M059J (cell line): ENCODE measurements around the gene ENTPD1. TPM values are rescaled to one million over a fixed set of nuclear protein-coding genes. Genes with fewer than 3 reads are reported as not detected.

Experiments used
- DNase-seq: peaks from one replicate; pipeline ENCODE4 v3.0.0-alpha.2; 2012; ENCODE audit warnings: low read depth
- total RNA-seq: library from RNA; depleted of rRNA; stranded (reverse); fragments of >200 nt; shearing (Covaris generic); gene quantifications from 2 replicates; pipeline ENCODE4 v1.2.3, GENCODE V29; 2014

ENTPD1 gene
- total RNA-seq, 1 experiment from 2014 or later = 0.02 TPM

DNA sequence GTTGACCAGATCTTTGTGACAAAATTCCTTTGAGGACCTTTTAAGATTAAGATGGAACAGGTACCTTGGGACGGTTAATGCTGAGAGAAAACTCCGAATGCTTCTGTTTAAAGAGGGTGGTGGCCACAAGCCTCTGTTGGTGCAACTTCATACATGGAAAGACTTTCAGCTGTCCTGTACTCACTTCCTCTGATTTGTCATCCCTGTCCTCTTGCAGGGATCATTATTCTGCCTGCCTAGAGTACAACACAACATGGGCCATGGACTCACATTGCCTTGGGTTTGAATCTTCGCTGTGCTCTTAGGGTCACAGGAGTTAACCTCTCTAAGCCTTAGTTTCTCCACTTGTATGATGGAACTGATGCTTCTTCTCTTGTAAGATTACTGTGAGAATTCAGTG is 75.1 kb downstream of the ENTPD1 start:
- DNase-seq = no peak

- DNase-seq = no peak
Observed at GRCh38 chr10:95831515-95831914, 75.6 kb downstream of the ENTPD1 start.

DNA sequence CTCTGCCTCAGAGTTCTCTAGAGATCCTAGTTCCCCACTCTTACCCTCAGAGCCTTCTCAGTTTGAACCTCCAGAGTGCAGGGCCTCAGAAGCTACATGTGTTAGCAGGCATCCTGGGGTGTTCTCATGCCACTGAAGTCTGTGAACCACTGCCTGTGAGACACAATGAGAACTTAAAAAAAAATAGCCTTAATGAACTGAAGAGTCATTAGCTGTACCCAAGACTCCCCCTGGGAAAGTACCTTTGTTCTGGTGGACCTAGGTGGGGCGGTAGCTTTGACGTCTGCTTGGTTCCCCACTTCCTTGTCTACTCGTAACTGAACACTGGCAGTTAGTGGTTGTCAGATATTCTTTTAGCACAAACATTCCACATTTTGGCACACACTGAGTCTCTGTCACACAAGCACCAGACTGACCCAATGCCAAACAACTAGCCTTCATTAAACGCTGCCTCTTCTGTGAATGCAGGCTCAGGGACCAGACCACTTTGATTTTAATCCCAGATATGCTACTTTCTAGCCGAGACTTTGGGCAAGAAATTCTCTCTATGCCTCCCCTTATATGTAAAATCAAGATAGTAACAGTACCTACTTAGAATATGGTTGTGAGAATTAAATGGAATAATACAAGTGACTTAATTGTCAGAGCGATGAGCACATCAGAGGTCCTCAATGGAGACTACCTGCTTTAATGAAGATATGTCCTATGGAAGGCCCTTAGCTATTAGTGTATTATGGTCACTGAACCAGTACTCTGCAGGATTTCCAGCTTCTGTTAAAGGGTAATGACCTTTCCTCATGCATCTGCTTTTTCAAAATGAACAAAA is 76.5 kb downstream of the ENTPD1 start:
- DNase-seq = no peak

DNA sequence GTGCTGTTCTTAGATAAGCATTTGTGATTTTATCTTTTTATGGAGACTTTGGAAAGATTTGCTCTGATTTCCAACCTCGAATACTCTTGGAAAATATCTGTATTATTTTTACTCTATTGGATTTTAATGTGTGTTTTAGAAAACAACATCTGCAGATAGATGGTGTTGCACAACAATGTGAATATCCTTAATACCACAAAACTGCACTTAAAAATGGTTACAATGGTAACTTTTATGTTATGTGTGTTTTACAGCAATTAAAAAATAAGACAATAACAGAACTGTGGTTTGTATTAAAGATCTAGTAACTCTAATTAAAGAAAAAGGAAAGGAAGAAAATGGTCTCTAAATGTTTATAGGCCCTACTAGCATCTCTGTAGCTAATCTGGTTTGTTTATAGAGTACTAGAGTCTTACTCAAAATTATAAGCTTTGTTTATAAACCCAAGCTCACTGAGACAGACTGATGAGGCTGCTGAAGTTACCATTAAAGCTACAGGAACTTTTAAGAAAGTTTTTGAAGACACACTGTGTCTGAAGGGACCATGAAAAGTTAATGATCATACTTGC is 77.2 kb downstream of the ENTPD1 start:
- DNase-seq = no peak

- no peak for DNase-seq
Observed at GRCh38 chr10:95834406-95834805, 78.4 kb downstream of the ENTPD1 start.

DNA sequence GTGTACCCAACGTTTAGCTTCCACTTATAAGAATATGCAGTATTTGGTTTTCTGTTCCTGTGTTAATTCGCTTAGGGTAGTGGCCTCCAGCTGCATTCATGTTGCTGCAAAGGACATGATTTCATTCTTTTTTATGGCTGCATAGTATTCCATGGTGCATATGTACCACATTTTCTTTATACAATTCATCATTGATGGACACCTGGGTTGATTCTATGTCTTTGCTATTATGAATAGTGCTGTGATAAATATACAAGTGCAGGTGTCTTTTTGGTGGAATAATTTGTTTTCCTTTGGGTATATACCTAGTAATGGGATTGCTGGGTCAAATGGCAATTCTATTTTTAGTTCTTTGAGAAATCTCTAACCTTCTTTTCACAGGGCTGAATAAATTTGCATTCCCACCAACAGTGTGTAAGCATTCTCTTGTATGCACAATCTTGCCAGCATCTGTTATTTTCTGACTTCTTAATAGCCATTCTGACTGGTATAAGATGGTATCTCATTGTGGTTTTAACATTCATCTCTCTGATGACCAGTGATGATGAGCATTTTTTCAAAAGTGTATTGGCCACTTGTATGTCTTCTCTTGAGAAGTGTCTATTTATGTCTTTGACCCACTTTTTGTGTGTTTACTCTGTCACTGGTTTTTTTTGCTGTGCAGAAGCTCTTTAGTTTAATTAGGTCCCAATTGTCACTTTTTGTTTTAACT is 79.3 kb downstream of the ENTPD1 start:
- no peak for DNase-seq

DNA sequence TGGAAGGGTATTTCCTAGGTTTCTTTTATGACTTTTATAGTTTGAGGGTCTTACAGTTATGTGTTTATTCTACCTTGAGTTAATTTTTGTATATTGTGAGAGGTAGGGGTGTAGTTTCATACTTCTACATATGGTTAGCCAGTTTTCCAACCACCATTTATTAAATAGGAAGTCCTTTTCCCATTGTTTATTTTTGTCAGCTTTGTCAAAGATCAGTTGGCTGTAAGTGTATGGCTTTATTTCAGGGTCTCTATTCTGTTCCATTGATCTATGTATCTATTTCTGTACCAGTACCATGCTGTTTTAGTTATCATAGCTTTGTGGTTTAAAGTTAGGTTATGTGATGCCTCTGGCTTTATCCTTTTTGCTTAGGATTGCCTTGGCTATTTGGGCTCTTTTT is 79.9 kb downstream of the ENTPD1 start:
- DNase-seq = no peak

GRCh38 chr10:95836610-95837355 is 80.8 kb downstream of the ENTPD1 start:
- no peak for DNase-seq

- DNase-seq = no peak
Observed at GRCh38 chr10:95837356-95837776, 81.4 kb downstream of the ENTPD1 start.

DNA sequence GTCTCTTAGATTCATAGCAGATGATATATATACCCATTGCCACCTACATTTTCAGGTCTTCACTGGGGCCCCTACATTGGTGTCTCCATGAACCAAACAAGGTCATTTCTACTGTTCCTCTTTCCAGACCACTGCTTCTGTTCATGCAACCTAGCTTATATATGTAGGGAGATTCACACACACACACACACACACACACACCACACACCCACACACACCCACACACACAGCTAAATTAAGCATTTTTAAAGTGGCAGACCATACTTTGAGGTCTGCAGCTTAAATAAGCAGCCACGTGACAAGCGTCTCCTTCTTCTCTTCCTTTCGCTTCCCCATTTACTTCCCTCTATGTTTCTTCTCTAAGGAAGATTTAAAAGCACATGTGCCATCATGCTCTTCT is 81.8 kb downstream of the ENTPD1 start:
- no peak for DNase-seq

DNA sequence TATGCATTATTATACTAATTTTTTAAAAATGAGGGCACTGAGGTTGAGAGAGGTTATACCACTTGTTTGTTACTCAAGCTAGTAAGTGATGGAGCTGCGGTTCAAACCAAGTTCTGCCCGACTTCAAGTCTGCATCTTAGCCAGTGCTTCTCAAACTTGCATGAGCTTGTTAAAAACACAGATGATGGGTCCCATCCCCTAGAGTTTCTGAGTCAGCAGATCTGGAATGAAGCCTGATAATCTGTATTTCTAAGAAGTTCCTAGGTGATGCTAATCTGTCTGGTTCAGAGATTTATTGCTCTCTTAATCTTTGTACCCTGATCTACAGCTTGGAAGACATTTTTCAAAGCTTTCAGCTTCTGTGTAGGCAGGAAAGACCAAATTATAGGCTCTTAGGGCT is 84.2 kb downstream of the ENTPD1 start:
- no peak for DNase-seq

DNA sequence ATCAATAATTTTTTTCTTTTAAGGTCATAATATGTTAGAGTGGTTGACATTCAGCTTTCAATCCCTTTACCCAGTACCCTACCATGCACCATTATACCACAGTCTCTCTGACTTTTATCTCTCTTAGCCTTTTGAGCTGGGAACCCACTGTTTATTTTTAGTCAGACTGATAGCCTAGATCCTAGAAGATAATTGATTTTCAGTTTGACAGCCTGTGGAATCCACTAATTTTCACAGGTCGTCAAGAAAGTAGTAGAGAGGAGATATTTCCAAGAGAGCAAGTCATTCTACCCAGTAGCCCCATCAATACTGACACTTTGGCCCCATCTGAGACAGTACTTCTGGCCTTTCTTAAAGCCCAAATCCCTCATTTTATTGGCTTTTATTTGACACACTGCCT is 84.7 kb downstream of the ENTPD1 start:
- DNase-seq = no peak

DNA sequence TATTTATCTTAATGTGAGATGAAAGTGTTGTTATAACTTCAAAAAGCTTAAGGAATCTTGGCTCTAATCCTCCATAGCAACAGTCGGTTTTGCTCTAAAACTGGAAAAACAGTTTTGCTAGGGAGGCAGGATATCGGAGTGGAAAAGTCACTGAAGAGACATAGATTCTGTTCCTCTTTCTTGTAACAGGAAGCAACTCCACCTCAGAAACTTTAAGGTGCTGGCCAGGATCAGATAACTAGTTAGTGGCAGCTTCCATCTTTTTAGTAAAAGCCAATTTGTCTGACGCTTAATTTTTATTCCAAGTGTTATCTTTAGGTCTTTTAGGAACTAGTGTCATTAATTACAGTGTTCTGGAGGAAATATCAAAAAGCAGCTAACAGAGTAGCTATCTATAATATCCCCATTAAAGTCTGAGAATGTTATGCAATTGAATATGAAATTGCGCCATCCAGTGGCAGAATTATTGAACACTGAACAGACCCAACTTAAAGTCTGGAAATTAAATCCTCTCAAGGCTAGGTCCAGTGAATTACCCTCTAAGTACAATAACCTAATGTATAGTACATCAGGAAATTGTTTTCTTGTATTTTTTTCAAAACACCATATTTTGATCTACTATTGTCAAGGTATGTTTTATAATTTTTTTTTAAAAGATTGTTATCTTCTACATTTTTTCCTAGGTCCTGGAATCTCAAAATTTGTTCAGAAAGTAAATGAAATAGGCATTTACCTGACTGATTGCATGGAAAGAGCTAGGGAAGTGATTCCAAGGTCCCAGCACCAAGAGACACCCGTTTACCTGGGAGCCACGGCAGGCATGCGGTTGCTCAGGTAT is 85.9 kb downstream of the ENTPD1 start:
- DNase-seq = peak; percentile 45

GRCh38 chr10:95845411-95845810 is 89.4 kb downstream of the ENTPD1 start:
- DNase-seq = no peak

GRCh38 chr10:95847007-95847406 is 91.0 kb downstream of the ENTPD1 start:
- DNase-seq = no peak

- DNase-seq = no peak
Observed at GRCh38 chr10:95848841-95849240, 92.9 kb downstream of the ENTPD1 start.

DNA sequence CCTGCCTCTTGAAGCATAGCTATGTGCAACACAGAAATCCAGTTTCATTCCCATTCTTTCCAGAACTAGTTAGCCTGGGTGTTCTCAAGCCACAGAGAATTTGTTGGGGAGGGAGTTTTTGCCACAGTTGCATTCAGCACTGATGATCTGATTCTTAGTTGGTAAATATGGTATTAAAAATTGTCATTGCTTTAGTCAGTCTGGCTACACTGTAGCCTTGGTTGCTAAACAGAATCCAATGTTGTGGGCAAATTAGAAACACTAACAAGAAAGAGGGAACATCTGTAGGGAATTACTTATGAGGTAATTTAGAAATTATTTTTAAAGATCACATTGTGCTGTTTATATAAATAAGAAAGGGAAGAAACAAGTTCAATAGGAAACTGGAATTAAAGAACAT is 94.8 kb downstream of the ENTPD1 start:
- no peak for DNase-seq

DNA sequence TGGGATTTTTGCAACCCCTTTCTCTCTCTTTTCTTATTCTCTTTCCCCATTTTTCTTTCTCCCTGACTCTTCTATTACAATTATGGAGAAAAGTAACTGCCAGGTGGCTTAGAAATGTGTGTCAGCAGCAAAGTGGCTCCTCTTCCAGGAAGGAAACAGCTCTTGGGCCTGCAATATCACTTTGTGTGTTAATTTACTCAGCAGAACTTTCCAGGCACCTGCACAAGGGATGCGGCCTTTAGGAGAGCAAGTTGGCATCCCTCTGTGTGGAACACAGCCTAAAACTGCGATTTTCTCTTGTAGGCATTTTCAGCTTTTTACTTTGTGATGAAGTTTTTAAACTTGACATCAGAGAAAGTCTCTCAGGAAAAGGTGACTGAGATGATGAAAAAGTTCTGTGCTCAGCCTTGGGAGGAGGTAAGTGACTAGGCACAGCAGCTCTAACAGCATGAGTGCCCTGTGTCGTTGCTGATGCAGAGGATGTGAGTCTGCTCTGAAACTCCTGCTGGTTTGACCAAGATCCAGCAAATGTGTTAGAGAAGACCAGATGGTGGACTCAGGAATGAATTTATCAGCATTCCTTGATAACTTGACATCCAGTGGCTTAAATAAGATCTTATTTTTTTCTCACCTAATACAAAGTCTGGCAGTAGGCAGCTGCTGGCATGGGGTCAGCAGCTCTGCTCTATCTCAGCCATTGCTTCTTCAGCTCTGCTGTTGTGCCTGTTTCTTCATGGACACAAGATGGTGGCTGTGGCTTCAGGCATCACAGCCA is 104.4 kb downstream of the ENTPD1 start:
- no peak for DNase-seq

DNA sequence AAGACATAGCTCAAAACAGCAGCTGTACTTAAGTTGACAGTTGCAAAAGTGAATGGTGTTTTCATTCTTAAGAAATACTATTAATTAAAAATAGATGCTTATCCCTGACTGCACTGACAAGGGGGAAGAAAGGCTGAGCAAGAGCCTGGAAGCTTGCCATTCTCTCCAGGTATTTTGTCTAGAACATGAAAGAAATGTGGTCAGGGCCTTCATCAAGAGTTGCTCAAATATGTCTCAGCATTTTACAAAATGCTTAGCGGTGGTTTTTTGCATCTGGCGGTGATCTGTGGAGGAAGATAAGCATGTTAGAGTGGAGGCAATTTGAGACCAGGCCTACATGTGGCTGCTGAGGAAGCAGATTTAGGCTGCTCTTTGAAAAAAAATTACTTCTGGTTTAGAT is 105.4 kb downstream of the ENTPD1 start:
- no peak for DNase-seq
